IgD-negative memory B cell (primary cell): Measurements from ENCODE around the gene SLC39A11. TPM values are rescaled to one million over a fixed set of nuclear protein-coding genes. Genes with fewer than 3 reads are reported as not detected.

Experiments
- H3K27ac Mint-ChIP-seq, 3 donors: one replicate each; pipeline ENCODE4 v1.8.0; 2020 to 2022; ENCODE audit warnings: mild to moderate bottlenecking in 3 of 3, mixed read lengths in 3 of 3, moderate library complexity in 1 of 3
- H3K27me3 Mint-ChIP-seq: one replicate; pipeline ENCODE4 v1.8.0; 2021; ENCODE audit warnings: mixed read lengths
- H3K36me3 Mint-ChIP-seq: one replicate; pipeline ENCODE4 v1.8.0; 2020; ENCODE audit warnings: mild to moderate bottlenecking, mixed read lengths
- H3K4me1 Mint-ChIP-seq, 3 donors: one replicate each; pipeline ENCODE4 v1.8.0; 2020 to 2022; ENCODE audit warnings: mixed read lengths in 3 of 3, mild to moderate bottlenecking in 1 of 3
- H3K4me3 Mint-ChIP-seq, 4 donors: one replicate each; pipeline ENCODE4 v1.8.0; 2020 to 2022; ENCODE audit warnings: mild to moderate bottlenecking in 4 of 4, mixed read lengths in 4 of 4, moderate library complexity in 3 of 4
- H3K9me3 Mint-ChIP-seq, 3 donors: one replicate each; pipeline ENCODE4 v1.8.0; 2020 to 2021; ENCODE audit warnings: mixed read lengths in 3 of 3, mild to moderate bottlenecking in 1 of 3
- polyA plus RNA-seq: library from polyadenylated mRNA; unstranded; fragments of 300-500 nt; fragmentation: Illumina TruSeq; gene quantifications from one replicate; pipeline ENCODE4 v1.2.3, GENCODE V29; 2021

Gene SLC39A11
- polyA plus RNA-seq, 1 donor from 2014 or later, result 13.7 TPM

DNA sequence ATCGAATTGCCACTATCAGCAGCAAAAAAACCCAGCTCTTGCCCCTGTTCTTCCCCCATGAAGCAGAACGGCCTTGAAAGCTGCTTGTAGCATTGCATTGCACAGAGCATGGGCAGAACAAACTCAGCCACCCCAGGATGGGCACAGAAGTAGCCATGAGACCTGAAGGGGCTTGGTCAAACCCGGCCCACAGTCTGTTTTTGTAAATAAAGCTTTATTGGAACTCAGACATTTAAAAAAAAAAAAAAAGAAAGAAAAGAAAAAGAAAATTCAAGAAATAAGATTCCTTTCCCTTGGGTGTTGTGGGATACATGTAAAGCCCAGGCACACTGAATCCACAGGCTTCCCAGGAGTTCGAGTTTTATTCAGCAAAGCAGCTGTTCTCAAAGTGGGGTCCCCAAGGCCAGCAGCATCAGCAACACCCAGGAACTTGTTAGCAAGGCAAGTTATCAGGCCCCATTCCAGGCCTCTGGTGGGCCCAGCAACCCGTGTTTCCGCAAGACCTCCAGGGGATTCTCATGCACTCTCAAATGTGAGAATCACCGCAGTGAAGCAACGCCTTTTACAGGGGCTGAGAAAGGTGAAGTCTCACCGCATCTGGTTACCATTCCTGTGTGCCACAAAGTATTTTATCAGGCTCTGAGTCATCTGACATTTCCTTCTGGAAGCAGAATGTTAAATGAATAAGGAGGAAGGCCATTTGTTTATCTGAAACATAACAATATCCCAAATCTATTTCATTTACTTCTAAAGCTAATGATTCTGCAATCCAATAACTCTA is 108.2 kb downstream of the SLC39A11 start:
- Mint-ChIP-seq H3K4me1 (peaks cover 0 to 6% (median 5%) of the 10 kb centered on the region in 3 donors), H3K36me3 (peaks cover 6% of the 10 kb centered on the region), H3K27ac (no peak overlapping the region)

GRCh38 chr17:72982680-72983079 is 109.8 kb downstream of the SLC39A11 start:
- H3K4me3 Mint-ChIP-seq, result peak overlapping the region in 1 of 4 donors; percentile 65
- H3K27me3 Mint-ChIP-seq, result no peaks in the 10 kb centered on the region
- peaks cover 6% of the 10 kb centered on the region for H3K36me3 Mint-ChIP-seq

More for the DNA sequence above, 108.2 kb downstream of the SLC39A11 start:
- no peak overlapping the region for H3K4me3 Mint-ChIP-seq
- no peaks in the 10 kb centered on the region for H3K9me3 Mint-ChIP-seq
- H3K27me3 Mint-ChIP-seq, result no peaks in the 10 kb centered on the region

DNA sequence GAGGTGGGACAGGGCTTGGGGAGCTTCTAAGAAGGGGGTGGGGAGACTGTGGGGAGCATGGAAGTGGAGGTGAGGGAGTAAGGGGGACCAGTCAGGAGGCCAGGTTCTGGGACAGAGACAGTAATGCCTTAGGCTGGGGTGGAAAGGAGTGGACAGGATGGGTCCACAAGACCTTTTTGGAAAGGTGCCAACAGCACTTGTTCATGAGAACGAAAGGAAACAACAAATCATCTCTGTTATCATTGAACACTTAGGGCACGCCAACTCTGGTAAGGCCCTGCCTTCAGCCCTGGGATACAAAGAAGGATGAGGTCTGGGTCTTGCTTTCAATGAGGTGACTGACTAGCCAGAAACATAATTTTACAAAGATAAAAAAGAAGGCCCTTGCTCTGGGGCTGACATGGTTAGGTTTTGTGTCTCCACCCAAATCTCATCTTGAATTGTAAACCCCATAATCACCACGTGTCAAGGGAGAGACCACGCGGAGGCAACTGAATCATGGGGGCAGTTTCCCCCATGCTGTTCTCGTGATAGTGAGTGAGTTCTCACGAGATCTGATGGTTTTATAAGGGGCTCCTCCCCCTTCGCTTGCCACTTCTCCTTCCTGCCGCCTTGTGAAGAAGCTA is 113.8 kb downstream of the SLC39A11 start:
- Mint-ChIP-seq H3K4me1 (peaks cover 15 to 18% (median 15%) of the 10 kb centered on the region in 3 donors), H3K9me3 (no peaks in the 10 kb centered on the region), H3K27ac (peak overlapping the region in 1 of 3 donors; percentile 35), H3K27me3 (no peaks in the 10 kb centered on the region), H3K4me3 (peak overlapping the region in 2 of 4 donors; percentile 42 to 55), H3K36me3 (peaks cover 8% of the 10 kb centered on the region)

More at GRCh38 chr17:72982680-72983079, 109.8 kb downstream of the SLC39A11 start:
- Mint-ChIP-seq H3K9me3 (no peaks in the 10 kb centered on the region), H3K4me1 (peaks cover 5 to 8% (median 7%) of the 10 kb centered on the region in 3 donors), H3K27ac (peak overlapping the region in 1 of 3 donors; percentile 43)

DNA sequence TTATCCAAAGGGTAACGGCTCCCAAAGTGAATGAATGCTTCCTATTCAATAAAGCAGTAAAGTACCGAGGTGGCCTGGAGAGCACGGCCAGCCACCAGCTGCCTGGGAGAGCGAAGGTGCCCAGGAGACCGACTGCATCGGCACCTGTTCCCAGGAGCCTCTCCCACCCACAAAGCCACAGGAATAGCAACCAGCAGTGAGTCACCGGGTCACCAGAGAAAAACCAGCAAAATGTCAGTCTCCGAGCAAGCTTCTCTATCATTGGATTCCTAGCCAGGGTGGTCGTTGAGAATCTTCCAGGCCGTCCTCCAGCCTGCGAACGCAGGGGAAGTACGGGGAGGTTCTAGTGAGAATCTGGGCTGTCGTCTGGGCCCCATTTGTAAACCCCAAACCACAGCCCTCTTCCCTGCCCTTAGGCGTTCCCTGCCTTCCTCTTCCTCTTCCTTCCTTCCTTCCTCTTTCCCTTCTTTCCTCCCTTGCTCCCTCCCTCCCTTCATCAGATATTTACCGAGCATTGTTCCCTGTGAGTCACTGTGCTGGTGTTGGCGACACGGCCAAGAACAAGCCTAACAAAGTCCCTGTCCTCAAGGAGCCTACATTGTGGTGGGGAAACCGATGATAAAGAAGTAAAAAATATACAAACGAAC is 114.6 kb downstream of the SLC39A11 start:
- Mint-ChIP-seq H3K4me3 (peak overlapping the region in 1 of 4 donors; percentile 68), H3K27ac (peak overlapping the region in 1 of 3 donors; percentile 16), H3K36me3 (peaks cover 5% of the 10 kb centered on the region), H3K9me3 (no peaks in the 10 kb centered on the region), H3K27me3 (no peaks in the 10 kb centered on the region), H3K4me1 (peaks cover 15 to 18% (median 15%) of the 10 kb centered on the region in 3 donors)

DNA sequence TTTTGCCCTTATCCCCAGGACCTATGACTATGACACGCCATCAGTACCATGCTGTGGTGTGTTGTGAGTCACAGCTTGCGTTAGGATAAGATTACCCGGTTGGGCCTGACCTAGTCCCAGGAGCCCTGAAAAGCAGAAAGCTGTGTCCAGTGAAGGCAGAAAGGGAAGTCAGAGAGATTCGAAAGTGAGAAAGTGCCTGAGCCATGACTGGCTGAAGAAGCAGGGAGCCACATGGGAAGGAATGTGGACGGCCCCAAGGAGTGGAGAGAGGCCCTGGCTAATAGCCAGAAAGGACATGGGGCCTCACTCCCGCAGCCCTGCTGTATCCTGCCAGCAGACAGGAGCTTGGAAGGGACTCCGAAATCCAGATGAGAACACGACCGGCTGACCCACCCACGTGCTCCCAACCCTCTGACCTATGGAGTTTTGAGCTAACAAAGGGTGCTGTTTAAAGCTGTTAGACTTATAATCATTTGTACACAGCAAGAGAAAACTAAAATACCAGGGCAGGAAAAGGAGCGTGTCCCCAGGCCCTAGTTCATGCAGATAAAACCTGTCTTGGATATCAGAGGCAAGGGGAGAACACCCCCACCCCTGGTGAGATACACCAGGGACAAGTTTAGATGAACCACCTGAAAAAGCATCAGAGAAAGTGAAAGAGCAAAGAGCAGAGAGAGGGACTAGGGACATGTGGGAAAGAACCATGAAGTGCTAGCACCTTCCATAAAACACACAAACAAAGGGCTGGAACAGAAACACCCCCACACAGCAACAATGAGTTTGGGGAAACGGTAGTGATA is 115.3 kb downstream of the SLC39A11 start:
- H3K27me3 Mint-ChIP-seq, result no peaks in the 10 kb centered on the region
- peak overlapping the region in 2 of 4 donors; percentile 50 to 67 for H3K4me3 Mint-ChIP-seq
- H3K4me1 Mint-ChIP-seq, result peaks cover 15 to 19% (median 18%) of the 10 kb centered on the region in 3 donors
- H3K9me3 Mint-ChIP-seq, result no peaks in the 10 kb centered on the region
- peaks cover 5% of the 10 kb centered on the region for H3K36me3 Mint-ChIP-seq
- peak overlapping the region in 2 of 3 donors; percentile 15 to 16 for H3K27ac Mint-ChIP-seq

GRCh38 chr17:72975509-72975908 is 117.0 kb downstream of the SLC39A11 start:
- Mint-ChIP-seq H3K9me3 (no peaks in the 10 kb centered on the region), H3K27ac (no peak overlapping the region), H3K4me1 (peaks cover 17 to 32% (median 29%) of the 10 kb centered on the region in 3 donors), H3K4me3 (no peak overlapping the region), H3K36me3 (peaks cover 5% of the 10 kb centered on the region), H3K27me3 (no peaks in the 10 kb centered on the region)

GRCh38 chr17:72974605-72975232 is 117.8 kb downstream of the SLC39A11 start:
- Mint-ChIP-seq H3K4me1 (peaks cover 17 to 29% (median 27%) of the 10 kb centered on the region in 3 donors), H3K36me3 (peaks cover 5% of the 10 kb centered on the region), H3K4me3 (no peak overlapping the region), H3K9me3 (no peaks in the 10 kb centered on the region), H3K27ac (no peak overlapping the region), H3K27me3 (no peaks in the 10 kb centered on the region)

GRCh38 chr17:72972263-72972951 is 120.1 kb downstream of the SLC39A11 start:
- Mint-ChIP-seq H3K4me3 (no peak overlapping the region), H3K4me1 (peaks cover 9 to 25% (median 22%) of the 10 kb centered on the region in 3 donors), H3K27ac (peak overlapping the region in 1 of 3 donors; percentile 45), H3K27me3 (no peaks in the 10 kb centered on the region), H3K36me3 (peaks cover 2% of the 10 kb centered on the region), H3K9me3 (no peaks in the 10 kb centered on the region)

- H3K36me3 Mint-ChIP-seq, result peaks cover 2% of the 10 kb centered on the region
- peak overlapping the region in 2 of 3 donors; percentile 41 to 45 for H3K27ac Mint-ChIP-seq
- no peaks in the 10 kb centered on the region for H3K9me3 Mint-ChIP-seq
- H3K4me3 Mint-ChIP-seq, result peak overlapping the region in 3 of 4 donors; percentile 11 to 23 (median 23)
- H3K4me1 Mint-ChIP-seq, result peaks cover 2 to 17% (median 14%) of the 10 kb centered on the region in 3 donors
- H3K27me3 Mint-ChIP-seq, result no peaks in the 10 kb centered on the region
These were observed 121.1 kb downstream of the SLC39A11 start for GRCh38 chr17:72971226-72971880.

DNA sequence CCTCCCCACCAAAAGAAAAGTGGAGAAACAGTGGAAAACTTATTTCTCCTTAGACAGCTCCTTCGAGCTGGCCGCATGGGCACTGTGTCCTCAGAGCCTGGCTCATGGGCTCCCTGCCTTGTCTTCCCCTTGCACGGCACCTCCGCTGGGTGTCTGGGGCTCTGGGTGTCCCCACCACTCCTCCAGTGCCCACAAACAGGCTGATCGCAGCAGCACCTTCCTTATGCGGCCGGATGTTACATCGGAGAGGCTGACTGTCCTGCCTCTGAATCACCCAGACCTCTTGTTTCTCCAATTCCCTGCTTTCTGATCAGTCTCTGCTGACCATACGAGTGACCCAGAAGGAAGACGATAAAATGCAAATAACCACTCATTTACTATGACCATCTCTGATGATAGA is 121.7 kb downstream of the SLC39A11 start:
- Mint-ChIP-seq H3K4me1 (peaks cover 2 to 16% (median 14%) of the 10 kb centered on the region in 3 donors), H3K27ac (peak overlapping the region in 2 of 3 donors; percentile 14 to 41), H3K9me3 (no peaks in the 10 kb centered on the region), H3K4me3 (peak overlapping the region in 2 of 4 donors; percentile 9 to 23), H3K36me3 (peaks cover 4% of the 10 kb centered on the region), H3K27me3 (no peaks in the 10 kb centered on the region)

DNA sequence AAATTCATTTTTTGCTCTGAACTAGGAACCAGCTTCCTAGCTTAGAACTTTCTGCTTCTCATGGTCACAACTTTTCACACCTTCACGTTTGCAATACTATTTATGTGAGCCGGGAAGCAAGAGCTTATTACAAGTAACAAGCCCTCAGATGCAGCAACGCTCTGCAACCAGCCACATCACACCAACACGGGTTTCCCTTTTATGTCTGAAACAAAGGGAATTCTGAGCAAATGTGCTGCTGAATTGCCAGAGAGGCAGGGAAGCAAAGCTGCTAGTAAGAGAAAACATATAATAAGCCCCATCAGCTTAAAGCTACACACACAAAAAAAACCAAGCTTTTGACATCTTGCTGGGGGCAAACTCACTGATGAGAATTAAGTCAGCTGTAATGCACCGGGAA is 122.2 kb downstream of the SLC39A11 start:
- Mint-ChIP-seq H3K4me1 (peaks cover 2 to 16% (median 14%) of the 10 kb centered on the region in 3 donors), H3K9me3 (no peaks in the 10 kb centered on the region), H3K27ac (no peak overlapping the region), H3K4me3 (no peak overlapping the region), H3K27me3 (no peaks in the 10 kb centered on the region), H3K36me3 (peaks cover 5% of the 10 kb centered on the region)

- Mint-ChIP-seq H3K4me3 (no peak overlapping the region), H3K36me3 (peaks cover 5% of the 10 kb centered on the region), H3K27me3 (no peaks in the 10 kb centered on the region), H3K27ac (no peak overlapping the region), H3K4me1 (peaks cover 2 to 16% (median 14%) of the 10 kb centered on the region in 3 donors), H3K9me3 (no peaks in the 10 kb centered on the region)
These were observed 123.1 kb downstream of the SLC39A11 start for GRCh38 chr17:72969293-72969906.

DNA sequence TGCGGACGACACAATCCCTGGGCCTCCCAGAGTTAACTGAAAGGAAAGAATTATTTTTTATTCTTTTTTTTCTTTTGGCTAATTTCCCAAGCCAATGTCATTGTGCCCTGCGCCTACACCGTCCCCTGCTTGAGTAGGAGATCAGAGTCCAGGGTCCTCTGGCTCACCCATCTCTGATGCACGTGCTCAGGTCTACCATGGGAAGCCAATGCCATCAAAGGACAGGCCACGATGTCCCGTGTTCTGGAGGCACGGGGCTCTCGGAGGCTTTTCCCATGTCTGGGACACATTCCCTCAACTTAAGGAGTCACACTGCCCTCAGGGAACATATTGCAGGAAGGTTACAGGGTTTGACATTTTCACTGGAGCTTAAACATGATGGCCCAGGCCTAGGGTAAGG is 123.7 kb downstream of the SLC39A11 start:
- H3K9me3 Mint-ChIP-seq, result no peaks in the 10 kb centered on the region
- no peaks in the 10 kb centered on the region for H3K27me3 Mint-ChIP-seq
- H3K4me3 Mint-ChIP-seq, result no peak overlapping the region
- H3K36me3 Mint-ChIP-seq, result peaks cover 5% of the 10 kb centered on the region
- peaks cover 2 to 16% (median 14%) of the 10 kb centered on the region in 3 donors for H3K4me1 Mint-ChIP-seq
- no peak overlapping the region for H3K27ac Mint-ChIP-seq
